H9 (cell line): ENCODE data around the gene GRK3. TPM values are rescaled to one million over a fixed set of nuclear protein-coding genes. Genes with fewer than 3 reads are reported as not detected.

Experiments
- DNase-seq: peaks from one replicate; pipeline ENCODE4 v3.0.0-alpha.2; 2017
- H2AFZ ChIP-seq: one replicate; pipeline ENCODE4 v1.6.1; 2013; ENCODE audit warnings: mild to moderate bottlenecking, low read length, control low read depth, moderate library complexity
- H2AK5ac ChIP-seq: 2 replicates; pipeline ENCODE4 v1.6.1; 2013; ENCODE audit warnings: low read length, control low read depth, mixed read lengths; ENCODE audit not compliant: insufficient read length
- H2BK120ac ChIP-seq: one replicate; pipeline ENCODE4 v1.6.1; 2013; ENCODE audit warnings: low read depth, mild to moderate bottlenecking, low read length, control low read depth, inconsistent platforms; ENCODE audit not compliant: poor library complexity, severe bottlenecking
- H2BK12ac ChIP-seq: 2 replicates; pipeline ENCODE4 v1.6.1; 2013; ENCODE audit warnings: low read length, control low read depth, mixed read lengths, low read depth; ENCODE audit not compliant: insufficient read length
- H2BK15ac ChIP-seq: 2 replicates; pipeline ENCODE4 v1.6.1; 2013; ENCODE audit warnings: low read depth, low read length, control low read depth
- H2BK20ac ChIP-seq: one replicate; pipeline ENCODE4 v1.6.1; 2013; ENCODE audit warnings: low read depth, mild to moderate bottlenecking, low read length, control low read depth, inconsistent platforms; ENCODE audit not compliant: poor library complexity, severe bottlenecking
- H2BK5ac ChIP-seq: 2 replicates; pipeline ENCODE4 v1.6.1; 2013; ENCODE audit warnings: low read length, control low read depth, mixed read lengths; ENCODE audit not compliant: insufficient read length
- H3K14ac ChIP-seq: 2 replicates; pipeline ENCODE4 v1.6.1; 2013; ENCODE audit warnings: low read length, control low read depth; ENCODE audit not compliant: insufficient read depth
- H3K18ac ChIP-seq: 2 replicates; pipeline ENCODE4 v1.6.1; 2013; ENCODE audit warnings: low read depth, mild to moderate bottlenecking, mixed read lengths, low read length, control low read depth; ENCODE audit not compliant: insufficient read length
- H3K23ac ChIP-seq: 2 replicates; pipeline ENCODE4 v1.6.1; 2013; ENCODE audit warnings: low read length, control low read depth, mixed read lengths, low read depth; ENCODE audit not compliant: insufficient read length
- H3K23me2 ChIP-seq: 2 replicates; pipeline ENCODE4 v1.6.1; 2013; ENCODE audit warnings: low read depth, mild to moderate bottlenecking, mixed read lengths, low read length, control low read depth; ENCODE audit not compliant: insufficient read length, poor library complexity, severe bottlenecking
- H3K27ac ChIP-seq: 2 replicates; pipeline ENCODE4 v1.5.1; 2013; ENCODE audit warnings: low read length, control low read depth, mixed read lengths, low read depth; ENCODE audit not compliant: insufficient read length
- H3K27me3 ChIP-seq: 2 replicates; pipeline ENCODE4 v1.6.1; 2013; ENCODE audit warnings: low read length, control low read depth, inconsistent platforms; ENCODE audit not compliant: insufficient read depth
- H3K4ac ChIP-seq: 2 replicates; pipeline ENCODE4 v1.6.1; 2013; ENCODE audit warnings: low read depth, mild to moderate bottlenecking, control low read depth, inconsistent platforms, low read length, moderate library complexity
- H3K4me1 ChIP-seq: 2 replicates; pipeline ENCODE4 v1.6.1; 2013; ENCODE audit warnings: low read length, control low read depth, inconsistent platforms; ENCODE audit not compliant: insufficient read depth
- H3K4me2 ChIP-seq: 2 replicates; pipeline ENCODE4 v1.6.1; 2013; ENCODE audit warnings: low read length, control low read depth, mixed read lengths; ENCODE audit not compliant: insufficient read length, insufficient read depth
- H3K56ac ChIP-seq: 2 replicates; pipeline ENCODE4 v1.6.1; 2013; ENCODE audit warnings: low read depth, mild to moderate bottlenecking, mixed read lengths, low read length, control low read depth; ENCODE audit not compliant: insufficient read length
- H3K79me1 ChIP-seq: 2 replicates; pipeline ENCODE4 v1.6.1; 2013; ENCODE audit warnings: low read depth, mild to moderate bottlenecking, moderate library complexity, low read length, control low read depth, inconsistent platforms; ENCODE audit not compliant: insufficient read depth, poor library complexity, severe bottlenecking
- H3K79me2 ChIP-seq: 2 replicates; pipeline ENCODE4 v1.6.1; 2013; ENCODE audit warnings: low read length, control low read depth, inconsistent platforms; ENCODE audit not compliant: insufficient read depth
- H3K9ac ChIP-seq: 2 replicates; pipeline ENCODE4 v1.6.1; 2013; ENCODE audit warnings: low read length, control low read depth, mixed read lengths; ENCODE audit not compliant: insufficient read length; ENCODE audit errors: extremely low read depth
- H3K9me3 ChIP-seq: one replicate; pipeline ENCODE4 v1.6.1; 2013; ENCODE audit warnings: low read depth, low read length, inconsistent platforms; ENCODE audit not compliant: control insufficient read depth
- H3T11ph ChIP-seq: one replicate; pipeline ENCODE4 v1.6.1; 2013; ENCODE audit warnings: mild to moderate bottlenecking, low read length, control low read depth, inconsistent platforms
- H4K20me1 ChIP-seq: one replicate; pipeline ENCODE4 v1.6.1; 2013; ENCODE audit not compliant: control insufficient read depth, insufficient read length, insufficient read depth
- H4K5ac ChIP-seq: 2 replicates; pipeline ENCODE4 v1.6.1; 2013; ENCODE audit warnings: low read depth, mild to moderate bottlenecking, mixed read lengths, low read length, control low read depth; ENCODE audit not compliant: insufficient read length
- H4K8ac ChIP-seq: replicated peaks from 2 replicates; pipeline ENCODE4 v1.6.1; 2013; ENCODE audit warnings: low read length, control low read depth, mixed read lengths, low read depth; ENCODE audit not compliant: insufficient read length
- H4K91ac ChIP-seq: 2 replicates; pipeline ENCODE4 v1.6.1; 2013; ENCODE audit warnings: low read depth, mild to moderate bottlenecking, moderate library complexity, mixed read lengths, low read length, control low read depth; ENCODE audit not compliant: insufficient read length
- H3K27ac Mint-ChIP-seq, 3 experiments: 2 replicates in 2 of 3; 3 replicates in 1 of 3; pipeline ENCODE4 v1.8.0; 2020 to 2021; ENCODE audit warnings: mixed read lengths in 3 of 3, mild to moderate bottlenecking in 1 of 3, moderate library complexity in 1 of 3
- H3K27me3 Mint-ChIP-seq: 2 replicates; pipeline ENCODE4 v1.8.0; 2021; ENCODE audit warnings: low read depth, mild to moderate bottlenecking, moderate library complexity, mixed read lengths
- H3K36me3 Mint-ChIP-seq, 3 experiments: 2 replicates in 2 of 3; 3 replicates in 1 of 3; pipeline ENCODE4 v1.8.0; 2020 to 2021; ENCODE audit warnings: low read depth in 3 of 3, mixed read lengths in 3 of 3; ENCODE audit not compliant: insufficient read depth in 1 of 3
- H3K4me1 Mint-ChIP-seq, 2 experiments: 2 replicates each; pipeline ENCODE4 v1.8.0; 2020; ENCODE audit warnings: mixed read lengths in 2 of 2
- H3K4me3 Mint-ChIP-seq, 2 experiments: 2 replicates in 1 of 2; 3 replicates in 1 of 2; pipeline ENCODE4 v1.8.0; 2020 to 2021; ENCODE audit warnings: mild to moderate bottlenecking in 2 of 2, mixed read lengths in 2 of 2, moderate library complexity in 1 of 2
- H3K9me3 Mint-ChIP-seq, 2 experiments: 2 replicates in 1 of 2; 3 replicates in 1 of 2; pipeline ENCODE4 v1.8.0; 2020; ENCODE audit warnings: mild to moderate bottlenecking in 2 of 2, mixed read lengths in 2 of 2, moderate library complexity in 1 of 2
- WGBS: extraction: QIAGEN DNeasy Blood & Tissue Kit; methylation state at CpG from one replicate; pipeline ENCODE4 v1.1.7; 2013; ENCODE audit warnings: missing lambda C conversion rate, low lambda C conversion rate, mixed read lengths; ENCODE audit not compliant: insufficient read length; ENCODE audit errors: extremely low coverage; 5-methylcytosine and 5-hydroxymethylcytosine counted together
- total RNA-seq: library from RNA; stranded (reverse); gene quantifications from 2 replicates; pipeline ENCODE4 v1.2.1, GENCODE V29; 2021
- TF ChIP-seq, protein P1 (sequence below): fragments of 200-600 bp; sonication (generic); conservative IDR thresholded peaks from 3 replicates; pipeline ENCODE4 v1.8.0; 2021; ENCODE audit warnings: antibody characterized with exemption, mild to moderate bottlenecking

Gene GRK3
- total RNA-seq, 1 experiment from 2014 or later: 23.9 TPM

DNA sequence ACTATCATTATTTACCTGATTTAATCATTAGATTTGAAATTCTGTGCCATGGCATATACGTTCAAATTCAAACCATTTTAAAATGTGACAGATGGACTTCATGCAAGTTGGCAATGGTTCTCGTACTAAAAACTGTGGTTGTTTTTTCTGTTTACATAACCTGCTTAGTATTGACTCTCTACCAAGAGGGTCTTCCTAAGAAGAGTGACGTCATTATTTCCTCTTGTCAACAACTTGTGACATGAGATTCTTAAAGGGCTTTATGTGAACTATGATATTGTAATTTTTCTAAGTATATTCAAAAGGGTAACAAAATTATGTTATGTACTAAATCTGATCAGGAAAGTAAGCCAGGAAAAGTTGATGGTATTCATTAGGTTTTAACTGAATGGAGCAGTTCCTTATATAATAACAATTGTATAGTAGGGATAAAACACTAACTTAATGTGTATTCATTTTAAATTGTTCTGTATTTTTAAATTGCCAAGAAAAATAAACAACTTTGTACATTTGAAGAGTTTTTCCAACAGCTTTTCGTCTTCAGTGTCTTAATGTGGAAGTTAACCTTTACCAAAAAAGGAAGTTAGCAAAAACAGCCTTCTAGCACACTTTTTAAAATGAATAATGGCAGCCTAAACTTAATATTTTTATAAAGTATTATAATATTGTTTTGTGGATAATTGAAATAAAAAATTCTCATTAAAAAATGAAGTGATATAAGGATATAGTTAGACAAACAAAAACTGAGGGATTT, 87.0 kb downstream of the GRK3 start:
- Histone ChIP-seq H3K9ac (no peak overlapping the region), H3K23me2 (no peaks in the 10 kb centered on the region), H3K18ac (no peak overlapping the region), H2AFZ (no peak overlapping the region), H3K4ac (no peak overlapping the region), H2BK12ac (no peak overlapping the region), H3K27ac (no peak overlapping the region), H3K4me2 (no peak overlapping the region), H4K20me1 (no peaks in the 10 kb centered on the region), H3T11ph (no peak overlapping the region), H3K9me3 (no peaks in the 10 kb centered on the region), H2BK15ac (no peak overlapping the region), H2BK20ac (no peak overlapping the region), H4K91ac (no peak overlapping the region), H3K27me3 (no peaks in the 10 kb centered on the region), H3K4me1 (no peaks in the 10 kb centered on the region; the same call in 1 of the 2 replicates), H3K23ac (no peak overlapping the region), H4K8ac (no peak overlapping the region), H3K56ac (no peak overlapping the region), H3K79me2 (no peaks in the 10 kb centered on the region), H4K5ac (no peak overlapping the region), H2BK5ac (no peak overlapping the region), H2BK120ac (no peak overlapping the region), H3K79me1 (no peaks in the 10 kb centered on the region), H2AK5ac (no peak overlapping the region), H3K14ac (no peak overlapping the region)
- Mint-ChIP-seq H3K4me3 (no peak overlapping the region), H3K27ac (no peak overlapping the region), H3K36me3 (no peaks in the 10 kb centered on the region), H3K4me1 (no peaks in the 10 kb centered on the region), H3K9me3 (no peaks in the 10 kb centered on the region), H3K27me3 (no peaks in the 10 kb centered on the region)
- TF ChIP-seq, protein P1, sequence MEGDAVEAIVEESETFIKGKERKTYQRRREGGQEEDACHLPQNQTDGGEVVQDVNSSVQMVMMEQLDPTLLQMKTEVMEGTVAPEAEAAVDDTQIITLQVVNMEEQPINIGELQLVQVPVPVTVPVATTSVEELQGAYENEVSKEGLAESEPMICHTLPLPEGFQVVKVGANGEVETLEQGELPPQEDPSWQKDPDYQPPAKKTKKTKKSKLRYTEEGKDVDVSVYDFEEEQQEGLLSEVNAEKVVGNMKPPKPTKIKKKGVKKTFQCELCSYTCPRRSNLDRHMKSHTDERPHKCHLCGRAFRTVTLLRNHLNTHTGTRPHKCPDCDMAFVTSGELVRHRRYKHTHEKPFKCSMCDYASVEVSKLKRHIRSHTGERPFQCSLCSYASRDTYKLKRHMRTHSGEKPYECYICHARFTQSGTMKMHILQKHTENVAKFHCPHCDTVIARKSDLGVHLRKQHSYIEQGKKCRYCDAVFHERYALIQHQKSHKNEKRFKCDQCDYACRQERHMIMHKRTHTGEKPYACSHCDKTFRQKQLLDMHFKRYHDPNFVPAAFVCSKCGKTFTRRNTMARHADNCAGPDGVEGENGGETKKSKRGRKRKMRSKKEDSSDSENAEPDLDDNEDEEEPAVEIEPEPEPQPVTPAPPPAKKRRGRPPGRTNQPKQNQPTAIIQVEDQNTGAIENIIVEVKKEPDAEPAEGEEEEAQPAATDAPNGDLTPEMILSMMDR: no peak
- no CpG with 5 or more reads among the region's 4 CpGs for WGBS
- no peak for DNase-seq
